Measurements from ENCODE around the gene MEIS1.

MEIS1 gene

GRCh38 chr2:66535574-66536289, 100.8 kb downstream of the MEIS1 start:
- DNase-seq (ENCODE audit: low read depth) = no peak

GRCh38 chr2:66536290-66536673, 101.4 kb downstream of the MEIS1 start:
- no peak for DNase-seq (ENCODE audit: low read depth)

GRCh38 chr2:66536997-66537396, 102.1 kb downstream of the MEIS1 start:
- DNase-seq (ENCODE audit: low read depth) = no peak

GRCh38 chr2:66538291-66538690, 103.4 kb downstream of the MEIS1 start:
- DNase-seq (ENCODE audit: low read depth) = no peak

- no peak for DNase-seq (ENCODE audit: low read depth)
Measured at GRCh38 chr2:66539452-66539851, 104.5 kb downstream of the MEIS1 start.

- no peak for DNase-seq (ENCODE audit: low read depth)
Measured at GRCh38 chr2:66541646-66542045, 106.7 kb downstream of the MEIS1 start.

GRCh38 chr2:66543257-66543767, 108.4 kb downstream of the MEIS1 start:
- no peak for DNase-seq (ENCODE audit: low read depth)

- DNase-seq (ENCODE audit: low read depth) = no peak
Measured at GRCh38 chr2:66544258-66544657, 109.3 kb downstream of the MEIS1 start.

- DNase-seq (ENCODE audit: low read depth) = no peak
Measured at GRCh38 chr2:66545258-66545657, 110.3 kb downstream of the MEIS1 start.

GRCh38 chr2:66547118-66547517, 112.2 kb downstream of the MEIS1 start:
- no peak for DNase-seq (ENCODE audit: low read depth)

- DNase-seq (ENCODE audit: low read depth) = no peak
Measured at GRCh38 chr2:66547887-66548286, 113.0 kb downstream of the MEIS1 start.

- no peak for DNase-seq (ENCODE audit: low read depth)
Measured at GRCh38 chr2:66548422-66548821, 113.5 kb downstream of the MEIS1 start.

- DNase-seq (ENCODE audit: low read depth) = no peak
Measured at GRCh38 chr2:66550826-66551225, 115.9 kb downstream of the MEIS1 start.

- DNase-seq (ENCODE audit: low read depth) = no peak
Measured at GRCh38 chr2:66553370-66553769, 118.4 kb downstream of the MEIS1 start.

- no peak for DNase-seq (ENCODE audit: low read depth)
Measured at GRCh38 chr2:66555091-66555490, 120.2 kb downstream of the MEIS1 start.

- DNase-seq (ENCODE audit: low read depth) = no peak
Measured at GRCh38 chr2:66555501-66556324, 120.8 kb downstream of the MEIS1 start.

GRCh38 chr2:66559672-66560071, 124.7 kb downstream of the MEIS1 start:
- DNase-seq (ENCODE audit: low read depth) = no peak

- DNase-seq (ENCODE audit: low read depth) = no peak
Measured at GRCh38 chr2:66560683-66561082, 125.8 kb downstream of the MEIS1 start.

GRCh38 chr2:66561645-66562303, 126.8 kb downstream of the MEIS1 start:
- no peak for DNase-seq (ENCODE audit: low read depth)

- no peak for DNase-seq (ENCODE audit: low read depth)
Measured at GRCh38 chr2:66562304-66562685, 127.4 kb downstream of the MEIS1 start.

- DNase-seq (ENCODE audit: low read depth) = no peak
Measured at GRCh38 chr2:66563473-66563872, 128.5 kb downstream of the MEIS1 start.

GRCh38 chr2:66565291-66565690, 130.4 kb downstream of the MEIS1 start:
- no peak for DNase-seq (ENCODE audit: low read depth)
